Astrocyte (in vitro differentiated cells and primary cell): ENCODE results near the gene KLK5.

Experiments used
- EZH2 ChIP-seq: IDR thresholded peaks from 2 replicates; pipeline ENCODE4 v1.6.1; 2012; ENCODE audit warnings: mild to moderate bottlenecking, low read length, inconsistent platforms; ENCODE audit not compliant: insufficient read depth
- TF ChIP-seq, protein P1 (sequence below): IDR thresholded peaks from 2 replicates; pipeline ENCODE4 v1.5.1; 2011; ENCODE audit warnings: low read depth, mild to moderate bottlenecking, inconsistent platforms, low read length, moderate library complexity; ENCODE audit not compliant: insufficient read depth

DNA sequence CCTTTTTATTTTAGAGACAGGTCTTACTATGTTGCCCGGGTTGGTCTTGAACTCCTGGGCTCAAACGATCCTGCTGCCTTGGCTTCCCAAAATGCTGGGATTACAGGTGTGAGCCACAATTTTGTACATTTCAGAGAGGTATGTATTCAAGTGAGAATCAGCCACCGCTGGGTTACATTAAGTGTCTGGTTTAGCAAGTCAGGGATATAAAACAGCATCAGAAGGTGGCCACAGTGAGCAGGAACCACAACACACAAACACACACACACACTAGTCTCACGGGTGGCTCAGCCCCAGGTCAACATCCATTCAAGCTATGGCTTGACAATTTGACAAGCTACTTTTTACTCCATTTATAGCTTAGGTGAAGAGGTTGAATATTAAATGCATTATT, 20.2 kb downstream of the KLK5 start:
- TF ChIP-seq, protein P1, sequence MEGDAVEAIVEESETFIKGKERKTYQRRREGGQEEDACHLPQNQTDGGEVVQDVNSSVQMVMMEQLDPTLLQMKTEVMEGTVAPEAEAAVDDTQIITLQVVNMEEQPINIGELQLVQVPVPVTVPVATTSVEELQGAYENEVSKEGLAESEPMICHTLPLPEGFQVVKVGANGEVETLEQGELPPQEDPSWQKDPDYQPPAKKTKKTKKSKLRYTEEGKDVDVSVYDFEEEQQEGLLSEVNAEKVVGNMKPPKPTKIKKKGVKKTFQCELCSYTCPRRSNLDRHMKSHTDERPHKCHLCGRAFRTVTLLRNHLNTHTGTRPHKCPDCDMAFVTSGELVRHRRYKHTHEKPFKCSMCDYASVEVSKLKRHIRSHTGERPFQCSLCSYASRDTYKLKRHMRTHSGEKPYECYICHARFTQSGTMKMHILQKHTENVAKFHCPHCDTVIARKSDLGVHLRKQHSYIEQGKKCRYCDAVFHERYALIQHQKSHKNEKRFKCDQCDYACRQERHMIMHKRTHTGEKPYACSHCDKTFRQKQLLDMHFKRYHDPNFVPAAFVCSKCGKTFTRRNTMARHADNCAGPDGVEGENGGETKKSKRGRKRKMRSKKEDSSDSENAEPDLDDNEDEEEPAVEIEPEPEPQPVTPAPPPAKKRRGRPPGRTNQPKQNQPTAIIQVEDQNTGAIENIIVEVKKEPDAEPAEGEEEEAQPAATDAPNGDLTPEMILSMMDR, result no peak
- TF ChIP-seq EZH2, result no peak
